ENCODE measurements around the gene ATP2A3. TPM values are rescaled to one million over a fixed set of nuclear protein-coding genes. Genes with fewer than 3 reads are reported as not detected.

ATP2A3 gene
- total and polyA plus RNA-seq, 2 donors (not counting 1 experiment from before 2014, with no cell fraction given), result 0.25 to 12.4 TPM

GRCh38 chr17:3910420-3911270 is 53.6 kb downstream of the ATP2A3 start:
- Histone ChIP-seq H3K4me2 (ENCODE audit: extremely low read depth, insufficient read depth, low read length) (no peak overlapping the region), H2AFZ (ENCODE audit: low read length) (no peak overlapping the region), H3K4me3 (replicated peaks in 1 of 4; ENCODE audit: control extremely low read depth in 1 of 4, insufficient read depth in 1 of 4, low read depth in 3 of 4, low read length in 4 of 4) (no peak overlapping the region), H3K9ac (ENCODE audit: insufficient read depth, low read length) (no peak overlapping the region), H3K36me3 (ENCODE audit: control insufficient read depth, insufficient read depth, low read length) (no peaks in the 10 kb centered on the region), H3K27me3 (ENCODE audit: control insufficient read depth, insufficient read depth, low read length) (no peaks in the 10 kb centered on the region), H3K79me2 (ENCODE audit: control insufficient read depth, insufficient read depth, low read length) (no peaks in the 10 kb centered on the region), H3K27ac (ENCODE audit: insufficient read depth, low read length) (no peak overlapping the region), H3K9me3 (ENCODE audit: control insufficient read depth, insufficient read depth, low read depth, low read length) (no peaks in the 10 kb centered on the region), H3K4me1 (ENCODE audit: control insufficient read depth, extremely low read depth, insufficient read depth, low read length) (no peaks in the 10 kb centered on the region), H4K20me1 (ENCODE audit: control insufficient read depth, extremely low read depth, insufficient read depth, low read length) (no peaks in the 10 kb centered on the region)
- no peak for DNase-seq (ENCODE audit: low read depth in 2 of 2)
- TF ChIP-seq CTCF (conservative IDR thresholded peaks at IDR 0.05 in 1 of 2, IDR thresholded peaks at IDR 0.05 in 1 of 2; ENCODE audit: low read depth in 1 of 2, low read length in 2 of 2), result no peak
- TF ChIP-seq EZH2 (IDR thresholded peaks at IDR 0.05; ENCODE audit: low read length, missing control alignments), result no peak

GRCh38 chr17:3909257-3909656 is 55.0 kb downstream of the ATP2A3 start:
- H3K36me3 ChIP-seq (ENCODE audit: control insufficient read depth, insufficient read depth, low read length), result no peaks in the 10 kb centered on the region

More at GRCh38 chr17:3909257-3909656, 55.0 kb downstream of the ATP2A3 start:
- Histone ChIP-seq H3K27ac (ENCODE audit: insufficient read depth, low read length) (no peak overlapping the region), H3K27me3 (ENCODE audit: control insufficient read depth, insufficient read depth, low read length) (no peaks in the 10 kb centered on the region), H3K9ac (ENCODE audit: insufficient read depth, low read length) (no peak overlapping the region), H3K4me2 (ENCODE audit: extremely low read depth, insufficient read depth, low read length) (no peak overlapping the region), H3K4me1 (ENCODE audit: control insufficient read depth, extremely low read depth, insufficient read depth, low read length) (no peaks in the 10 kb centered on the region), H4K20me1 (ENCODE audit: control insufficient read depth, extremely low read depth, insufficient read depth, low read length) (no peaks in the 10 kb centered on the region), H2AFZ (ENCODE audit: low read length) (no peak overlapping the region), H3K79me2 (ENCODE audit: control insufficient read depth, insufficient read depth, low read length) (no peaks in the 10 kb centered on the region), H3K9me3 (ENCODE audit: control insufficient read depth, insufficient read depth, low read depth, low read length) (no peaks in the 10 kb centered on the region), H3K4me3 (replicated peaks in 1 of 4; ENCODE audit: control extremely low read depth in 1 of 4, insufficient read depth in 1 of 4, low read depth in 3 of 4, low read length in 4 of 4) (no peak overlapping the region)
- TF ChIP-seq CTCF (conservative IDR thresholded peaks at IDR 0.05 in 1 of 2, IDR thresholded peaks at IDR 0.05 in 1 of 2; ENCODE audit: low read depth in 1 of 2, low read length in 2 of 2) (no peak), EZH2 (IDR thresholded peaks at IDR 0.05; ENCODE audit: low read length, missing control alignments) (no peak)
- DNase-seq (ENCODE audit: low read depth in 2 of 2), result no peak

All from fibroblast of lung (primary cell).